Activated CD4-positive, alpha-beta T cell treated with anti-CD3 and anti-CD28 coated beads for 4 hours (primary cell): Measurements from ENCODE around the gene GLCE.
"Not testable (repeated sequence)": the region's sequence is repeated elsewhere in the genome, so short reads cannot be mapped to it uniquely, and the experiment has no call there.

Experiments used
- DNase-seq, 2 donors: peaks; one replicate each; pipeline ENCODE4 v3.0.0-alpha.2; 2020

Gene GLCE

DNA sequence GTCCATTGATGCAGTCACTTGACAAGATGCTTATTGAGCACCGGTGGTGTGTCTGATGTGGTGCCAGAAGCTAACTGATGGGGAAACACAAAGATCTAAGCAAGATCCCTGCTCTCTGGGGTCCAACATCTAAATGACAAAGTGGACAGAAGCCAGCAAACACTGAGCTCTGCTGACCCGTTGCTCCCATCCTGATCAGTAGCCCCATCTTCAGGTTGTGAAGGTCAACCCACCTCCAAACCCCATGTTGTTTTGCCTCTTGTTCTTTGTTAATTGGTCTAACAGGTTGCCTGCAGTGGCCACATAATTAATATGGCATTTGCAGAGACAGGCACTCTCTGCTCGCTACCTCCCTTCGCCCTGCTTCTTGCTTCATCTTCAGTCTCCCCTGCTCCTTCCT, 21.5 kb upstream of the GLCE start:
- DNase-seq, result no peak

DNA sequence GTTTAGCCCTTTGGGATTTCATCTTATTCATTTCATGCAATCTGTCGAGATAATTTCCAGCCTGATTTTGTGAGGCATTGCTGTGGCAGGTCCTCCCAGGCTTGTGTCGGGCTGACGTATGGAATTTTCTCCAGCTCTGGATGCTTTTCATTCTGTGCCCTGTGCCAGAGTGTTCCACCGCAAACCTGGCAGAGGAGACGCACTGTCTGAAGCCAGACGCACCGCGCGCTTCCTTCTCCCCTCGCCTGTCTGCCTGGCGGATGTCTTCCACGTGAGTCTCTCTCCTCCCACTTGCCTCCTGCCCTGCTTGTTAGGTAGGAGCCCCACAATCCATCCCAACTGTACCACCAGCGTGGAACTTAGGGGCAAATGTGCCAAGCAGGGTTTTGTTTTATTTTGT, 20.1 kb upstream of the GLCE start:
- no peak for DNase-seq

DNA sequence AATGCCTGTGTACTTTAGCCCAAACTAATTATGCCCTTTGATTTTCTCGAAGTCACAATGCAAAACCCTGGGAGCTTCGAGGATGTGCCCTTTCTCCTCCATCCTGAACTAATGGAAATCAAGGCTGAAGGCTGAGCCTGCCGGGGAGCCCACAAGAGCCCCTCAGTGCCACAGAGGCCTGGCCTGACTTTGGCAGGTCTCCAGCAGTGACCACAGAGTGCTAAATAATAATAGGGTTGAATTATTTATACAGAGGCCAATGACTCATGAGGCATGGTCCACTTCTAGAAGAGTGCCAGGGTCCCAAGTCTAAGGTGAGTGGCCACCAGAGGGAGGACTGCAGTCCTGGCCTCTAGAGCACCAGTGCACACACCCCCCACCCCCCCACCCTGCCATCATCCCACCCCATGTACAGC, 19.1 kb upstream of the GLCE start:
- DNase-seq, result no peak

DNA sequence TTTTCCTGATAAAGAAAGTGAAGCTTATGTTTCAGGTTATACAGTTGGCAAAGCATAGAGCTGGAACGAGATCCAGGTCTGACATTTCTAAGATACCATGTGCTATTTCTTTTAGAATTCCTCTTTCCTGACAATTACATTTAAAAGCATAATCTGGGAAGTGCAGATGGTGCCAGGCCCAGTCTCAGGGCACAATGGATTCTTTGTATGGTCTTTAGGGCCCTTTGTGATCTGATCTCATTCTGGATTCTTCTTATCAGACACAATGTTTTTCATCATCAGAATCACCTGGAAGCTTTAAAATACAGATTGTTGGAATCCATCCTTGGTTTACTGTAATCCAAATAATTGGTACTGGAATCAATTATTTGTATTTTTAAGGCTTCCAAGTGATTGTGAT, 18.6 kb upstream of the GLCE start:
- DNase-seq, result no peak

DNA sequence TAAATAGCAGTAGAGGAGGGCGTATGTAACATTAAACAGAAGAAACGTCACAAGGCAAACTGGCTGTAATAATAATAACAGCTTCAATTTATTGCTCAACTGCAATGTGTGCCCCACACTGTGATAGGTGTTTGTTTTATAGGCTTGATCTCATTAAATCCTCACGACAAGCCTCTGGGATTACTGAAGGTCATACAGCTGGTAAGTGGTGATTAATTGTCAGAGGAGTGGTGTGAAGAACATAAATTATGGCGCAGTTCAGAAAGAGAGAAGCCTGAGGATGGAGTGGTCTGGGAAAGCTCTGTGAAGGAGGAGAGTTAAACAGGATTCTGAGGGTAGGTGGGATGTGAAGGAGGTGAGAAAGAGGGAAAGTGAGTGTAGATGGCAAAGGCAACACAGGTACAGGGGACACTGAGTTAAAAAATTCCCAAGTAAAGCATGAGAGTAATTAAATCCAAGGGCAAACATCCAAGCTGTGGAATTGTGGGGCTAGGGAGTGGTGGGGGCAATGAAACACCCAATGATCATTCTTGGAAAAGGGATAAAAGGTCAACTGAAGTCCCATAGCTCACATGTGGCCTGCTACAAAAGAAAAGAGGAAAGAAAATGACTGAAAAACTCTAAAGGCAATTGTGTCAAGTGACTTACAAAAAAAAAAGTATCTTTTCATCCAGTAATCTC, 16.5 kb upstream of the GLCE start:
- DNase-seq, result no peak

DNA sequence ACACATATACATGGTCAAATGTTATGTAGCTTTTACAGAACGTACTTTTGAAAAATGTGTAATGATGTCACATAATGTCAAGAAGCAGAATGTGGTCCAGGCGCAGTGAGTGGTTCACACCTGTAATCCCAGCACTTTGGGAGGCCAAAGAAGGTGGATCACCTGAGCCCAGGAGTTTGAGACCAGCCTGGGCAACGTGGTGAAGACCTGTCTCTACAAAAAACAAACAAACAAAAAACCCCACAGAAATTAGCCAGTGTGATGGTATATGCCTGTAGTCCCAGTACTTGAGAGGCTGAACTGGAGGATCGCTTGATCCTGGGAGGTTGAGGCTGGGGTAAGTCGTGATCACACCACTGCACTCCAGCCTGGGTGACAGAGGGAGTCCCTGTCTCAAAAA, 15.9 kb upstream of the GLCE start:
- no peak for DNase-seq

DNA sequence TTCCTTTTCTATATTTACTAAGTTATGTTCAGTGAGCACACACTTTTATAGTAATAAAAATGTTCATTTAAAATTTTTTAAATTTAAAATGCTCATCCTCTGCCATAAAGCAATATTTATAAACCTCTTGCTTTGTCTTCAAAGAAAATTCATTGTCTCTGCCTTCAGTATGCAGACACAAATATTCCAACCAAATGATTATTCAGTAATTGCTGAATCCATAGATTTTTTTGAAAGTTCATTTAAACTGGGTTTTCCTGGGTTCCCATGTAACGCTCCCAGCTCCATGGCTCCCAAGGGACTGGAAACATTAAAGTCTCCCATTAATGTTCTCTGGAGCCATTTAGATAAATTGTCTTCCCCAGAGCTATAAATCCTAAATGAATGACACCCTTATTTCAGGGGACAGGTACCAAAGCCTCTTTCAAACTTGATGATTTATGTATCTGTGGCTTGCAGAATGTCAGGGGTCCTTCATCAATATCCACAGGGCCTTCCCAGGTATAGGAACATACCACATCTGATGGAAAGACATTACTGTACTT, 15.2 kb upstream of the GLCE start:
- no peak for DNase-seq

DNA sequence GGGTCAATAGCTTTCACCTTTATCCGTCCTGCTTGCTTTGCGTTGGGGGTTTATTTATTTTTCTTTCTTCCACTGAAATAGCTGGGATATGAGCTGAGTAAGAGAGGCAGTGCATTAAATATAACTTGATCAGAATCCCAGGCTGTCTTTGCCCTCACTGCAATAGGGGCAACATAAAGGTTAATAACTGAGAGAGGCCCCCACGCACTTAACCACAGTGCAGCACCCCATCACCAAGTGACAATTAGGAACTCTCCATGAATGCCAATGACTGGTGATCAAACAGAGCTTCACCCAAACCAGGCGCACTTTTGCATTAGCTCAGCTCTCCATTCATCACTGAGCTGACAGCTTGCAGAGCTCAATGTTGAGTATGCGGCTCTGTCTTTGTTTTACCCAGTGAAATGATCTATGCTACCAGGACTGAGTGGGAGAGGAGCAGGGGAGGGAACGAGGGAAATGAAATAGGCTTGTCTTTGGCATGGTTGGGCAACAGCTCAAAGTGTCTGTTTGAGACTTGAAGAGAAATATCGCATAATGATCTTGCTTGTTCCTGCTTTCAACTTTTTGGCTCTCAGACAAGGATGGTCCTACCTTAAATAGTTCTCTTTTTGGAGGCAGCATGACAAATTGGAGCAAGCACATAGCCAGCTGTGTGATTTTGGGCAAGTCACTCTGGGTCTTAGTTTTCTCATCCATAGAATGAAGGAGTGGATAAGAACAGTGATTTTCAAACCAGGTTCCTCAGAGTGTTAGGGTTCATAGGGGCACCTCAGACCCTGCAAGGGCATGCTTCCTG, 14.5 kb upstream of the GLCE start:
- no peak for DNase-seq

DNA sequence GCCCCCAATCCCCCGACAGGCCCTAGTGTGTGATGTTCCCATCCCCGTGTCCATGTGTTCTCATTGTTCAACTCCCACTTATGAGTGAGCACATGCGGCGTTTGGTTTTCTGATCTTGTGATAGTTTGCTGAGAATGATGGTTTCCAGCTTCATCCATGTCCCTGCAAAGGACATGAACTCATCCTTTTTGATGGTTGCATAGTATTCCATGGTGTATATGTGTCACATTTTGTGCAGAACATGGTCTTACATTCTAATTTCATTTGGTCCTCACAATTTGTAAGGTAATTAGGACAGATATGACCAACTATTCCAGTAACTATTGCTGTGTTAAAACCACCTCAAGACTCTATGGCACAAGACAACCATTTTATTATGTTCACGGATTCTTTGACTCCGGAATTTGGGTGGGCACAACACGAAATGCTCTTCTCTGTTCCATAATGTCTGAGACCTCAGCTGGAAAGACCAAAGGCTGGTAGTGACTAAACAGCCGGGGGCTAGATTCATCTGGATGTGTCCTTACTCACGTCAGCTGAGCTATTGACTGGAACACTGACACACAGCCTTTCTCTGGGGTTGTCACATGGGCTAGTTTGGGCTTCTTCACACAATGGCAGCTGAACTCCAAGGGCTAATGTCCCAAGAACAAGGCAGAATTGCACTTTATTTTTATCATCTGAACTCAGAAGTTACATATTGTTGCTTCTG, 13.6 kb upstream of the GLCE start:
- DNase-seq, result no peak

DNA sequence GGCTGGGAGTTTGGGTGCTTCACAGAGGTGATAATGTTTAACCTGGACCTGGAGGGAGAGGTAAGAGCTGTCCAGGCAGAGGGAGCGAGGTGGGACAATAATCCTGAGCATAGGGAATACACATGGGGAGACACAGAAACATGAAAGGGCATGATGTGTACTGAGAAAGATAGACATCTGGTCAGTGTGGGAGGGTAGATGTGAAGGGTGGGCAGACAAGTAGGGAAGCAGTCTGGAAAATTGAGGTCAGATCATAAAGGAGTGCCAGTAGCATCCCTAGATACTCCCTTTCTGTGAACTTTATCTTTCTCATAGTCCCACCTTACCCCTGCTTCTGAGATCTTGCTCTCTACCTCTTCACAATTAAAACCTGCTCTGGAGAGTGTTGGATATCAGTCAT, 12.0 kb upstream of the GLCE start:
- DNase-seq, result no peak

DNA sequence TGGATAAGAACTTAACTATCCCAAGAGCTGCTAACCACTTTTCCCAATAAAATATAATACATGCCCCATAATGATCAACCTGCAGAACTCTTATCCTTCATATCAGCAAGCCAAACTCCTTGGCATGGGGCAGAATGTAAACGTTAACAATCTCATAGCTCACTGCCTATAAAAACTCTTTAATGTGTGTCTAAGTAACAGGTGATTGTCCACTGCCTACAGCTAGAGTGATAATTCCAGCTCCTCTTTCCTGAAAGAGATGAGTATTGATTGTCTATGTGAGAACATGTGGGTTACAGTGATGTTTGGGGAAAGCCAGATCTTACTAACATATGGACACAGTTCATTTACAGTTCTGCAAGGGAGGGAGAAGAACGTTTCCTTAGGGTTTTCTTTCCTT, 11.3 kb upstream of the GLCE start:
- DNase-seq, result no peak

DNA sequence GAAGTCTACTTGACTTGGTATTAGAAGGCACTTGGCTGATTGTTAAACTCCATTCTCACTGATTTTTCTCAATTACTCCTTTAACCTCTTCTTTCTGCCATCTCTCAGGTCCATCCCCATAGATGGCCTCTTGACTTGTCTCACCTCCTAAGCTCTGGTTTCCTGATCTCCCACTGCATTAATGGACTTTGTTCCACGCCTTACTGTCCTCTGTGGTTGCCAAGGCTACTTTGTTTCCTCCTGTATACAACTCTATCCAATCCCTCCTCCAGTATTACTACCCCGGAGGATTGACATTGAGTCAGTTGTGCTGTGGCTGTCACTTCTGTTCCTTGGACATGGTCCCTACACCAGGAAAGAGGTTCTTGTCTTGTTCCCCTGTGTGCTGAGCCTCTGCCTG, 10.6 kb upstream of the GLCE start:
- no peak for DNase-seq

DNA sequence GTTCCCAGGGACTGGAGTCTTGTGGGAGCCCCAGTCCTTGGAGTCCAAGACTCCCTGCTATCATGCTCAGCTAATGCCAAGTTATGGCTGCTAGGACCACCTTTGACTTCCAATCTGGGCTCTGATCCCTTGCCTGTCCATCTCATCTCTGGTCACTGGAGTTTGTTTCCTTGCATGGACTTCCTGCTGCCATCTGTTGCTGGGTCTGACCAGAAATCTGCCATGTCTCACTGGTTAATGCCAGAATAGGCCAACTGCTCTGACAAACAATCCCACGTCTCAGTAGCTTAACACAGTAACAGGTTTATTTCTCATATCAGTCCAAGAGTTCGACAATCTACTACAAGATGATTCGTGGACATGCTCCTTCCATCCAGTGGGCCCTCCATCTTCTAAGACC, 10.1 kb upstream of the GLCE start:
- DNase-seq, result no peak

DNA sequence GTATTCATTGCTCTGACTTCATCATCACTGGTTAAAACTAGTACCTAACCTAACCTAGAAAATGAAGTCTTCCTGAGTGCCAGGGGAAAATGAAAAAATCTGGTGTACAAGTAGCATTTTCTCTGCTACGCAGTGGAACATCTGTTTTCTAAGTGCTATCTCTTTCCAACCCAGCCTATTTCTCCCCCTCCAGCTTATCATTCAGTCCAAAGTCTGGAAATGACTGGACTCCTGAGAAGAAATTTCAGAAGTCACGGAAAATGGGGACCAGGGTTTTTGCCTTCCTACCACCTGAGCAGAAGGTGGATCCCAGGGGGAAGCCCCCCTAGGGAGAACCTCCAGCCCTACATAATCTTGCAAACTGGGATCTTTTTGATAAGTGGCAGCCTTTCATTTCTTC, 9.6 kb upstream of the GLCE start:
- DNase-seq, result no peak

DNA sequence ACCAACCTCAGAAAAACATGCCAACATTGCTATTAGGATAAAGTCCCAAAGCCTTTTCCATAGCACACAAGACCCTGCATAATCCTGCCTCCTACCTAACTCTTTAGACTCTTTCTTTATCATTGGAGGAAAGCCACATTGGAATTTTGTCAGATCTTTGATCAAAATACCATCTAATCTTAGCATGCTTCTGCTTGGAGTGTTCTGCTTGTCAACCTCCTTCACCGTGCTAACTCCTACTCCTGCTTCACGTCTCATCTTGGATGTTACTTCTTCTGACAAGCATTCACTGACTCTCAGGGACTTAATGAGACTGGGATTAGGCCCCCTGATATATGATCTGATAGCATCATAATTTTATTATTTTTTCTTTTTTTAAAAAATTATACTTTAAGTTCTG, 7.4 kb upstream of the GLCE start:
- no peak for DNase-seq

DNA sequence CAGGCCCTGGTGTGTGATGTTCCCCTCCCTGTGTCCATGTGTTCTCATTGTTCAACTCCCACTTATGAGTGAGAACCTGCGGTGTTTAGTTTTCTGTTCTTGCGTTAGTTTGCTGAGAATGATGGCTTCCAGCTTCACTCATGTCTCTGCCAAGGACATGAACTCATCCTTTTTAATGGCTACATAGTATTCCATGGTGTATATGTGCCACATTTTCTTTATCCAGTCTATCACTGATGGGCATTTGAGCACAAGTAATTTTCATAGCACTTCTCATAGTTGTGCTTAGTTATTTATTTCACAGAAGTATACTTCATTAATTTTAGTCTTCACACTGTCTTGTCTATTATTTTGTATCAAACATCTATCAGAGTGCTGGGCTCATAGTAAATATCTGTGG, 6.8 kb upstream of the GLCE start:
- DNase-seq, result not testable (repeated sequence)

DNA sequence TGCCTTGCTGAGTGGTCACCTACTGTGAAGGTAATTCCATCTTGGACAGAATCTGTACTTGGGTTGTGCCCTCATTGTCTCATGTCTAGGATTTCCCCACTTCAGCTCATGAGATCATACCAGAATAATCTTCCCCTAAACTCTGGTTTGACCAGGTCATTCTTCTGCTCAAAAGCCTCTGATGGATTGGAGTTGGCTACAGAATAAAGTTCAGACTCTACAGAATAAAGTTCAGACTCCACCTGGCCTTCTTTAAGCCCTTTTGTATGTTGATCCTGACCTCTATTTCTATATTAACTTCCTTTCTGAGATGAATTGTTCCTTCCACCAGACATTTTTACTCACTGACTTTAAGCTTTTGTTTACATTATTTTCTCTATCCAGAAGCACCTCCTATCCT, 6.4 kb upstream of the GLCE start:
- no peak for DNase-seq

DNA sequence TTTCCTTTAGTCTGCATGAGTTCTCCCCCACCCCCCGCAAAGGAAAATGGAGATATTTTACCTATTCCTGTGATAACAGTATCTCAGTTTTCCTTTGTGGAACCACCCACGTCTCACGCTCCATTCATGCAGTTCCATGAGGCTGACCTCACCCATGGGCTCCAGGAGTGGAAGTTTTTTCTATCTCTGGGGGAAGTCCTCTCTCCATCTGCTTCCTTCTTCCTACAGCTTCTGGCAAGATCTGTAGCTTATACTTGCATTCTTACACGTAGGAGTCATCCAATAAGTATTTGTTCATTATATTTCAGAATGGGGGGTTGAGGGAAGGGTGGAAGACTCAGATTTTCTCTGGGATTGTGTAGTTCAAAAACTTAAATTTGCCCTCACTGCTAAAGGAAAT, 5.8 kb upstream of the GLCE start:
- no peak for DNase-seq

DNA sequence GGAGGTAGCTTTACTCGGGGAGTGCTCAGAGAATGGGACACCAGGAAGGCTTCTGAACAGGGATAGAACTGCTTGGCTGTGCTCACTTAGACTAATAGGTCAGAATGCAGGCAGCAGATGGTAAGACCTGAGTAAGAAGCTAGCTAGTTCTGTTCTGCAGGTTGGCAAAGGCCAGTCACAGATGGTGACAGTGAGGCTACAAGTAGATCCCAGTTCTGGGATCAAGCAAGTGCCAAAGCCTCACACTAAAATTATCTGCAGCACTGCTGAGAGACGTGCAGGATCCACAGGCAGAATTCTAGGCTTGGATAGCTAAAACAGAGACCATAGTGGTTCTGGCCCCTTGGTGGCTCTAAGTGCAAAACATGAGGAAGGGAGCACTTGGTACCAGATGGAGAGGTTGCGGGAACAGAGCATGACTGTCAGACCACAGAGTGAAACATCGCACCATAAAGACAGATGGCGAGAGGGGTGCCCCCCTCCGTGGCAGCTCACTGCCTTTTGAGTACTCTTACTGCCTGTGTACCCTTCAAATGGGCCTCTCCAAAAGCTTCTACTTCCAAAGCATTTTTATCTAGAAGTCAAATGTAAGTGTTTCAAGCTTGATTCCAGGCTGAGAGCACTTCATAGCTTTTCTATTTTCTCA, 3.6 kb upstream of the GLCE start:
- no peak for DNase-seq

DNA sequence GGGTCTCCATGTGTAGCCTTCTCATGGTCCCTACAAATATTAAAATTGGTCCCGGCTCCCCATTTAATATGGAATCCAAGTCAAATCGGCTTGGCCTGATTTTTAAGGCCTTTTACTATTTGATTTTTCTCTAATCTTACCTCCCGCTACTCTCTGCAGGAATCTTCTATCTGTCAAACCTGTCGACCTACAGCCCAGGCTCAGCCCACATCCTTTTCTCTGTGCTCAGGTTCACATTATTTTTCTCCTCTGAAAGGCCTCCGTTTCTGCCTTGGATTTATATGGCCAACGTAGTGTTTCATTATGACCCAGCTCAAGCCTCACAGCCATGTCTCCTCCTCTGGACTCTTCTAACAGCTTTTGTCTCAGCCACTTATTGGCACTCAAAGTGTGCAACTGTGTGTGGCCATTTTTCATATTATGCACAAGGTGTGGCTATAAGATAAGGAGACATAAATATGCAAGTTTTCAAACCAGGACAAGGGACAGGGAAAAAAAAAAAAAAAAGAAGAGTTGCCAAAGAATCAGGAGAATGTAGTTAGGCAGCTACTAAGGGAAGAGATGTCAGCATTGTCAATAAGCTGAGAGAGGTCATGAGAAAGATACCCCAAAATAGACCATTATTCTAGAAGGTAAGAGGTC, 2.1 kb upstream of the GLCE start:
- no peak for DNase-seq

DNA sequence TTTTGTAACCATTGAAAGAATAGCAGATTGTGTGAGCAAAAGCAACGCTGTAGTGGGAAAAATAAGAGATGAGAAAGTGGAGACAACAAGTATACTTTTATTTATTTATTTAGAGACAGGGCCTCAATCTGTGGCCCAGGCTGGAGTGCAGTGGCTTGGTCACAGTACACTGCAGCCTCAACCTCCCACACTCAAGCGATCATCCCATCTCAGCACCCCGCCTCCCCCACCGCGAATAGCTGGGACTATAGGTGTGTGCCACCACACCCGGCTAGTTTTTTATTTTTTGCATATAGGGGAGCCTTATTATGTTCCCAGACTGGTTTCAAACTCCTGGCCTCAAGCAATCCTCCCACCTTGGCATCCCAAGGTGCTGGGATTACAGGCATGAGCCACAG, 1.6 kb upstream of the GLCE start:
- DNase-seq, result no peak

DNA sequence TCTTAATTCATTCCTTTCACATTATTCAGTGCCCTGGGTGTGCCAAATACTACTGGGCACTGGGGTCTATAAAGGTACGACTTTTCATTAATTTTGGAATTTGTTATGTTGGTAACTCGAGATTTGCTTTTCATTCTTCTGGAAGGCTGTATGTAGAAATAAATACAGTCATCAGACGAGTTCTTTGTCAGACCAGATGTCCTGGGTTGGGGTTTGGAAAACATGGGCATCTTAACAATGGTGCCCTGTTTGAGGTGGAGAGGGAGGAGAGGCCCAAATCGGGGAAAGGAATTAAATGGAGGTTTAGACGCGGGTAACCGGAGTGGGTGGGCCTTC, 662 bp upstream of the GLCE start:
- no peak for DNase-seq
